HG02973 (cell line): ENCODE measurements around the gene ETV3.

Source experiments
- ATAC-seq: cut with Tn5 transposase; IDR thresholded peaks from one replicate; pipeline ENCODE4 v1.9.1; 2021; ENCODE audit warnings: moderate library complexity; ENCODE audit not compliant: unreplicated experiment

ETV3 gene

GRCh38 chr1:157162345-157162744 is 24.1 kb upstream of the ETV3 start:
- no peak for ATAC-seq

DNA sequence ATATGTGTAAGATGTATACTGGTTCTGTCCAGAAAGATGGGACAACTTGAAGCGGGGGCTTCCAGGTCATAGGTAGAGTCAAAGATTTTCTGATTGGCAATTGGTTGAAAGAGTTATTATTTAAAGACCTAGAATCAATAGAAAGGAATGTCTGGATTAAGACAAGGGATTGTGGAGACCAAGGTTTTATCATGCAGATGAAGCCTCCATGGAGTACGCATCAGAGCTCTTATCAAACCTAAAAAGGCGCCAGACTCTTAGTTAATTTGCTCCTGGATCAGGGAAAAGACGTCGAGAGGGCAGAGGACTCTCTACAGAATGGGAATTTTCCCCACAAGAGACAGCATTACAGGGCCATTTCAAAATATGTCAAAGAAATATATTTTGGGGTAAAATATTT is 23.7 kb upstream of the ETV3 start:
- ATAC-seq = no peak

- no peak for ATAC-seq
These were observed 20.8 kb upstream of the ETV3 start for GRCh38 chr1:157158967-157159366.

- ATAC-seq = no peak
These were observed 19.5 kb upstream of the ETV3 start for GRCh38 chr1:157157501-157158190.

GRCh38 chr1:157156058-157156541 is 17.9 kb upstream of the ETV3 start:
- ATAC-seq = no peak

DNA sequence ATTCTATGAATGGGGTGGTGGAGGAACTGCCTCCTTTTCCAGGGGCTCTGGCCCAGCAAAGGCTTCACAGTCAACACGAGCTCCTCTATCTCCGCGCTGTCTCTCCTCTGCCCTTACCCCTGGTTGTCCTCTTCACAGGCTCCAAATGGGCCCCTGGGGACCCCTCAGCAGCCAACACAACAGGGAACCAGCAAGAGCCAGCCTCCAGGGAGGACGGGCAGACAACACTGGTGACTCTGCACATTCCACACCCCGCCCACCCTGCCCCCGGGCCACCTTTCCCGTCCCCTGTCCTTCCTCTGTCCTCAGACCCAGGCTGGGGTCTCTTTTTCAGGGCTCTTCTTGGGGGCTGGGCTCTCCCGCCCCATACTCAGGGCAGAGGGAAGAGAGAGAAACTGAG is 17.5 kb upstream of the ETV3 start:
- ATAC-seq = no peak

DNA sequence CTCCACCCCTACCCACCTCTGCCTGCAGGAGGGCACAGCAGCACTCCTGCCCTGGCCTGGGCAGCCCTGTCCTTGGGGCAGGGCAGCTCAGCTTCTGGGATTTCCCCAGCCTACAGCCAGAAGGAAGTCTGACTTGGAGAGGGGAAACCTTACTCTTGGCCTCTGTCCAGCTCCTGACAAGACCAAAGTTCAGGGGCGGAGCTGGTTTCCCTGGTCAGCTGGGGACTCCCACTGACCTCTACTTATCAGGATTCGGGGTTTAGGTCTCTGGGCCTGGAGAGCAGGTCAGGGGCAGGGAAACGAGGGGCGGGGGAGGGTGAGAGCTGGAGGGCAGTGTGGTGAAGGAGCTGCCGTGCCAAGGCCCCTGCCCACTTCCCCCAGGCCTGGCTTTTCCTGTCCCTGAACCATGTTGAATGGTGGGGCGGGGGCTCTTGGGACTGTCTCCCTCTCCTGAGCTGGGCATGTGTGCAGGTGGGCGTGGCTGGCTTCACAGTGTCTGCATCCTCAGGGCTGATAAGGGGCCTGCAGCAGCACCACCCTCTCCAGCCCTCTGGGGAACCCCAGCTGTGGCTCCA is 16.8 kb upstream of the ETV3 start:
- no peak for ATAC-seq

- ATAC-seq = no peak
These were observed 16.1 kb upstream of the ETV3 start for GRCh38 chr1:157154291-157154690.

DNA sequence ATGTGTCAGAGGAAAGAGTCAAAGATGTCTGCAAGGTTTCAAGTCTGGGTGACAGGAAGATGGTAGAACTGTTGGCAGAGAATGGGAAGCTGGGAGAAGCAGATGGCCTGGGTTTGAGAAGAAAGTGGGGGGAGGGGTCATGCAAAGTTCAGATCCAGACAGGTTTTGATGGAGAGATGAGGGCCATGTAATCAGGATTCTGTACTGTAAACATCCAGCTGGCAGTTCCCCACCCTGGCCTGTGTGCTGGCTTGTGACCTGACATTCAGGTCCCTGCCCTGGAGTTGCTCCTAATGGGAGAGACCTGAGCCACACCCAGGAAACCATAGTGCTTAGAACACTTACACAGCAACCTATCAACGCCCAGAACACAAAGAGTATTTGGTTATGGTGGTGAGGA is 15.6 kb upstream of the ETV3 start:
- ATAC-seq = no peak

DNA sequence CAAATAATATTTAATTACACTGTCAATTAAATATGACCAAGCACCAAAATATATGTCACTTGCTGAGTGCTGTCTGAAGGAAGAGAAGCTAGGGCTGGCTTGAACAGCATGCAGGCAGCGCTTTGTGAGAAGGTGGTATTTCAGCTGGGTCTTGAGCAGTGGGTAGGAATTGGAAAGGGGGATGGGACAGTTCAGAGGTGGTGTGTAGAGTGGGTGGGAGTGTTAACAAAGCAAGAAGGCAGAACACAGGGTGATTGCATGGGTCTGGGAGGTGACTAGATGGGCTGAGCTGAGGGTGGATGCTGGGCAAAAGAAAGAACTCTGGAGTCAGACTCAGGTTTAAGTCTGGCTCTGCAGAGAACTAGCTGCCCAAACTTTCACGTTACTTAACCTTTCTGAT is 14.3 kb upstream of the ETV3 start:
- no peak for ATAC-seq

- ATAC-seq = no peak
These were observed 13.3 kb upstream of the ETV3 start for GRCh38 chr1:157151506-157151905.

GRCh38 chr1:157151073-157151472 is 12.9 kb upstream of the ETV3 start:
- no peak for ATAC-seq

DNA sequence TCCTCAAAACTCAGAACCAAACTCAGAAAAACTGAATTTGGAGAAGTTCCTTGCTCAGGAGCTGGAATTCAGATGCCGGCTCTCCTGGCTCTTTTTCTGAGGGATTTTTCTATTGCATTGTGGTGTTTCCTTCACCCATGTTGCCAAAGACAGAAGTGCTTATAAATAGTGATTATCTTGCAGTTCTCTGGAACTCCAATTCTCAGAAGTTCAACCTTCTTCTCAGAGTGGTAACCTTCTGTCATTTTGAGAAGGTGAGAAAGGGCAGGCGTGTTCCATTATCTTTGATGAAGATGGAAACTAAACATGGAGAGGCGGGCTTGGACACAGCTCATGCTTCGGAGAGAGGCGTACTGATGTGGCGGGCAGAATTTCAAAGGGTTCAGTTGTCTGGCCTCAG is 12.4 kb upstream of the ETV3 start:
- no peak for ATAC-seq

DNA sequence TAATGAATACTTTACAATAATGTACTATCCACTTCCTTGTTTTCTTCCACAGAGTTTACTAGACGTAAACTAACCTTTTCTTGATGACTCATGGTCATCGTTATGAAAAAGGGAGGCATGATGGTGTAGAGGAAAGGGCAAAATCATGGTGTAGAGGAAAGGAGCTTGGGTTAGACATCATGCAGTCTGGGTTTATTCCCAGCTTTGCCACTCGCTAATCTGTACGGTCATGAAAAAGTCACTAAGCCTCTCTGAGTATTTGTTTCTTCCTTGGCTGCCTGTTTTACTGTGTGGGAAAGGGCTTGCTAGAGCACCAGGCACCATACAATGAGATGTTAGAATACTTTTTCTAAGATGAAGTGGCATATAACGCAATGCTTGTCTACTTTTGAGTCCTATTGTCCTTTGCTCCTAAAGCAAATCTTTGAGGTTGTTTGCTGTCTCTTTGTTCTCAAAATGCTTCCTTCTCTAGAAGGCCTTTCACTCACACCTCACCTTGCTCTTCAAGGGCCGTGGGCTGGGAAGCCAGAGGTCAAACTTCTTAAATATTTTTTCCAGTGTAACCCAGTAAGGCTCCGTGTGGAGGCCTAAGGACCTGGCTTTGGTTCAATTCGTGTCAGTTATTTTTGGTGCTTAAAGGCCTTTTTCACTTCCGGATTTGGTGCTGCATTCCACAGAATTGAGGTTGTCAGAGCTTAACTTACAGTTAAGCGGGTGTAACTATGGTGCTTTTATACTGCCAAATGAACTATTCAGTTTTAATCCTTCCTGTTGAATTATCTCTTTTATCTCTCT is 9.9 kb upstream of the ETV3 start:
- no peak for ATAC-seq

GRCh38 chr1:157147037-157147436 is 8.8 kb upstream of the ETV3 start:
- no peak for ATAC-seq

DNA sequence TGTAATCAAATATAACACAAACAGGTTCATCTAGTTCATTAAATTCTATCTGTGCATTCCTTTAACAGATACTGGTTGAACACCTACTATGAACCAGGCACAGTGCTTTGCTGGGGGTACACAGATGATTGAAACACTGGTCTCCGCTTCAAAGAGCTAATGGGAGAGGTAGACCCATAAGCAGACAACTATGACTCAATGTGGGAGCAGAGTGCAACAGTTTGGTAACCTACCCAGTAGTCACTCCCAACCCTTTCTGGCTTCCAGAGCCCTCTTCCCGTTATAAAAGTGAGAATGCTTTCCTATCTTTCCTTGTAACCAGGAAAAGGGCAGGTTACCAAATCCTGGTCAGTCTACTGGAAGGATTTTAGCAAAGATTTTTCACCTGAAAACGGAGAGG is 8.0 kb upstream of the ETV3 start:
- ATAC-seq = no peak

- no peak for ATAC-seq
These were observed 6.9 kb upstream of the ETV3 start for GRCh38 chr1:157145076-157145475.

- no peak for ATAC-seq
These were observed 6.3 kb upstream of the ETV3 start for GRCh38 chr1:157144509-157144908.

DNA sequence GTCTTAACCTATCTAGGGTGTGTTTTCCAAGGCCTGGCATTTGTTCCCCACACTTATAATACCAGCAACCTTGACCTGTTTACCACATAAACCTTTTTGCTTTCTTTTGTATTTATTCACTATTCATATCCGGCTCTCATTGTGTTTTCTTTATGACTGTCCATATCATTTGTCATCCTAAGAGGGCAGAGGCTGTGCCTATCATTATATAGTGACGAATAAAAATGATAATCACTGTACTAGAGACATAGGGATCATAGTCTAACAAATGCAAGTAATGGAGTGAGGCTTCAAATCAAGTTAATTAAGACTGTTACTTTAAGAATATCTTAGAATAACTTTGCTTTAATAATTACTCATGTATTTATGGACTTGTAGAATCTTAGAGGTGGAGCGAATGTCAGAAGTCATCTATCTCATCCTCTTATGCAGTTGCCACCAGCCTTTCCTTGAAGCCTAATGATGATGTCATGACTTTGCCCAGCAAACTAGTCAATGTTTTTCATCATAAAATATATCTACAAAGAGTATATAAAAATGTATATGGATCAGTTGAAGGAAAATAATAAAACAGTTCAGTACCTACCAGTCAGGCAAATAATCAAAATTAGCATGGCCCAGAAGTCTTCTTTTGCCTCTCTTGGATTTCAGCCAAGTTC is 4.7 kb upstream of the ETV3 start:
- ATAC-seq = no peak

DNA sequence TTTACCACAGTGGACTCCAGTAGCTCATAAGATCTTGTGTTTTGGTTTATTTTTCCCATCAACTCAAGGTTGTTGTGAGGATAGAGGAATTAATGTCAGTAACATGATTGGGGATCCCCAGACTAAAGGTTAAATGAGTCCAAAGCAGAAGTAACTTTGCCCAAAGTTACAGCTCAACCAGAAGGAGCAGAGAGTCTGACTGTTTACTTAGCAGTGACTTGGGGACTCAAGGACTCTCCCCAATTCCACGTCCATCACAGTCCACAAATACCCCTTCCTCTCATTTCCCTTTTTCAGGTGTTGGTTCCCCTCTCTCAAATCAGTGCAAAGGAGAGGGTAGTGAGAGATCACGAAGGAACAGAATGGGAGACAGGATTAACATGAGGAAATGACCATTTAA is 4.0 kb upstream of the ETV3 start:
- no peak for ATAC-seq

DNA sequence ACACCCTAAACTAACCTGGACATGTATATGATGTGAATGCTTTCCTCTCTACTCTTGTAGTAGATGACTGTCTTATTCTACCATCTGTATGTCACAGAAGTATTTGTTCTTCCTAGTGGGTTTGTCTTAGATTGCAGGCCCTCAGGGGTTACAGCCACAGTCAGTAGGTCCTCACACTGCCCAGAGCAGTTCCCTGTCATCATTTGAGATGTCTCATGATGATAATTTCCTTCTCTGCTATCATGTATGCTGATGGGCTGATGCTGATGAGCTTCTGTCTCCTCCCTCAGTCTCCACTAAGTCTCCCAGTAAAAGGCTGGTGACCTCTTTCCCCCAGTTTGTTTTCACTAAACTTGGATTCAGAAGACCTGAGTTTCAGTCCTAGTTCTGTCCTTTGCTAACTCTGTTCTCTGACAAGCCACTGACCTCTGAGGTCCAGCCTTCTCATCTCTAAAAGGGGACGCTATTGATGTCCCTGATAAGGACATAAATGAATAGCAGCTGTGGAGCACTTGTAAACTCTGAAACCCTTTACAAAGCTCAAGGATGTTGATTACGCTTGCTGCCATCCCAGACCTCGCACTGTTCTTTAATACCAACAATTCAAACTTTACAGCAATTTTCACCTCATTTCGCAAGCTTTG is 3.1 kb upstream of the ETV3 start:
- no peak for ATAC-seq
